NOMO-1 treated with dmso at 0.1 percent for 144 hours (cell line): ENCODE data around the gene CYP27C1.

Experiments used
- DNase-seq: peaks from one replicate; lab custom pipeline; 2025; ENCODE audit not compliant: unreplicated experiment; lab: John Stamatoyannopoulos, UW

The CYP27C1 gene

GRCh38 chr2:127157651-127158485 is 62.2 kb downstream of the CYP27C1 start:
- DNase-seq: no peak

- no peak for DNase-seq
Measured at GRCh38 chr2:127157114-127157513, 63.0 kb downstream of the CYP27C1 start.

GRCh38 chr2:127155947-127156346 is 64.2 kb downstream of the CYP27C1 start:
- DNase-seq: no peak

GRCh38 chr2:127155028-127155581 is 65.0 kb downstream of the CYP27C1 start:
- DNase-seq: no peak

- DNase-seq: no peak
Measured at GRCh38 chr2:127154396-127154795, 65.7 kb downstream of the CYP27C1 start.

- no peak for DNase-seq
Measured at GRCh38 chr2:127153691-127154158, 66.4 kb downstream of the CYP27C1 start.

GRCh38 chr2:127150996-127151395 is 69.1 kb downstream of the CYP27C1 start:
- no peak for DNase-seq

GRCh38 chr2:127149384-127149783 is 70.7 kb downstream of the CYP27C1 start:
- DNase-seq: no peak

GRCh38 chr2:127146820-127147502 is 73.1 kb downstream of the CYP27C1 start:
- DNase-seq: no peak

- DNase-seq: no peak
Measured at GRCh38 chr2:127146071-127146725, 73.9 kb downstream of the CYP27C1 start.

GRCh38 chr2:127145280-127145895 is 74.7 kb downstream of the CYP27C1 start:
- DNase-seq: no peak

GRCh38 chr2:127143841-127144782 is 76.0 kb downstream of the CYP27C1 start:
- DNase-seq: no peak

GRCh38 chr2:127142663-127143630 is 77.2 kb downstream of the CYP27C1 start:
- no peak for DNase-seq

- DNase-seq: no peak
Measured at GRCh38 chr2:127140538-127140937, 79.6 kb downstream of the CYP27C1 start.

GRCh38 chr2:127139766-127140165 is 80.3 kb downstream of the CYP27C1 start:
- DNase-seq: no peak

- DNase-seq: no peak
Measured at GRCh38 chr2:127138281-127138680, 81.8 kb downstream of the CYP27C1 start.

- no peak for DNase-seq
Measured at GRCh38 chr2:127137741-127138140, 82.4 kb downstream of the CYP27C1 start.

GRCh38 chr2:127137225-127137624 is 82.9 kb downstream of the CYP27C1 start:
- DNase-seq: no peak
